HL-60 (cell line): Measurements from ENCODE around the gene FOXP1.

ENCODE experiments used
- CTCF ChIP-seq: IDR thresholded peaks from one replicate; pipeline ENCODE4 v1.5.1; 2011; ENCODE audit warnings: low read length, control low read depth, inconsistent platforms; ENCODE audit not compliant: insufficient read depth
- REST ChIP-seq: IDR thresholded peaks from 2 replicates; pipeline ENCODE4 v1.6.1; 2012; ENCODE audit warnings: low read depth; ENCODE audit not compliant: insufficient replicate concordance

- no peak for TF ChIP-seq CTCF
- no peak for TF ChIP-seq REST
These were observed 345.9 kb downstream of the FOXP1 start for GRCh38 chr3:71237672-71238071.
